NCI-H1436 treated with DMSO at 0.1 percent for 48 hours (cell line): ENCODE measurements around the gene MRPS34.
"Not testable (repeated sequence)": the region's sequence is repeated elsewhere in the genome, so short reads cannot be mapped to it uniquely, and the experiment has no call there.

ENCODE experiments used
- DNase-seq: peaks from one replicate; lab custom pipeline; 2025; lab: John Stamatoyannopoulos, UW

The MRPS34 gene

DNA sequence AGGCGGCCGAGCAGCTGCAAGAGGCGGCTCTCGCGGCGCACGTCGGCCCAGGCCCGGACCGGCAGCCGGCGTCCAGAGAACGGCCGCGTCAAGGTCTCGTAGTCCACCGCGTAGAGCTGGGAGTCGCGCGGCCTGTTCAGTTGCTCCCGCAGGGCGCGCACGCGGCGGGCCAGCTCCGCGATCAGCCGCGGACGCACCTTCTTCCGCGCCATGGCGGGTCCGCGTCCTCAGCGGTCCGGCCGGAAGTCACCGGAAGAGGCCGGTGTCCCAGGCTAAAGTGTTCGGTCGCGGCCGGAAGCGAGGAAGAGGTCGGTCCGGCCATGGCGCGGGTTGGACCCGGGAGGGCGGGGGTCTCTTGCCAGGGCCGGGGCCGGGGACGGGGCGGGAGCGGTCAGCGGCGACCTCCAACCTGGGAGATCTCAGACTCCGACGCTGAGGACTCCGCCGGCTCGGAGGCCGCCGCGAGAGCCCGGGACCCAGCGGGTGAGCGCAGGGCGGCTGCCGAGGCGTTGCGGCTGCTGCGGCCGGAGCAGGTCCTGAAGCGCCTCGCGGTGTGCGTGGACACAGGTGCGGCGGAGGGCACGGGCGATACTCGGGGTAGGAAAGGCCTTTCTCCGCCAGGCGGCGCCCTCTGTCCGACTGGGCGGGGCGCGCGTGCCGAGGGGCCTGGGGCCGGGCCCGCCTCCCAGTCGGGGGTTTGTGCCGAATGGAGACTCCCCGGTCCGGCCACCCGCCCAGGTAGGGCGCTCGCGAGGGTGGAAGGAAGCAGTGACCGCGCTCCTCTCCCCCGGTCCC lies at the start of gene MRPS34:
Gene MRPS34, minus strand, starts transcription at position 227 of the 795 bp plus-strand sequence. Its CDS starts 15 bp downstream, at position 212.
- no peak for DNase-seq

DNA sequence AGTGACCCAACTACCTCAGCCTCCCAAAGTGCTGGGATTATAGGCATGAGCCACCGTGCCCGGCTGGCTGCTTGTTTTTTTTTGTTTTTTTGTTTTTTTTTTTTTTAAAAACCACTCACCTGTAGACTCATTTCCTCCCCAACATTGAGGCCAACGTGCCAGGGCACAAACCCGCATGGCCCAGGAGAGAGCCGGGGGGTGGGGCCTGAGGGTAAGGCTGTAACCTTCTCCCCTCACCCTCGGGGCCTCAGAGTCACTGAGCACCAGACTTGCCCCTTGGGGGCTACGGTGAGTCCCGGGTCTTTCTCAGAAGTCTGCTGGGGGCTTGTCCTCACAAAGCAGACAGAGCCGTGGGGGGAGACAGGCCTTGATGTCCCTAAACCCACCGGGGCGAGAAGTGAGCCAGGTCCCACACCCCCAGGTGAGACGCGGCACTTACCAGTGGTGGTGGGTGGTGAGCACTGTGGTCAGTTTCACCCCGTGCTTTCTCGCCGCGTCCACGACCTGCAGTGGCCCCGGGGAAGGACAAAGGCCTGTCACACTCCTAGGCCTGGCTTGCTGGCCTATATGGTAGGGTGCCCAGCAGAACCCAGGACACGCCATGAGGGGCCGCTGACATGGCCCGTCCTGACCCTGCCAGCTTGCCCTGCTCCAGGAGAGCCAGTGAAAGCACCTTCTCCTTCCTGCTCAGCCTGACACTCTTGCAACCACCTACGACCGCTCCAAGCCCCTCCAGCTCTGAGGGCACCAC lies 49.1 kb upstream of the MRPS34 start:
- no peak for DNase-seq

DNA sequence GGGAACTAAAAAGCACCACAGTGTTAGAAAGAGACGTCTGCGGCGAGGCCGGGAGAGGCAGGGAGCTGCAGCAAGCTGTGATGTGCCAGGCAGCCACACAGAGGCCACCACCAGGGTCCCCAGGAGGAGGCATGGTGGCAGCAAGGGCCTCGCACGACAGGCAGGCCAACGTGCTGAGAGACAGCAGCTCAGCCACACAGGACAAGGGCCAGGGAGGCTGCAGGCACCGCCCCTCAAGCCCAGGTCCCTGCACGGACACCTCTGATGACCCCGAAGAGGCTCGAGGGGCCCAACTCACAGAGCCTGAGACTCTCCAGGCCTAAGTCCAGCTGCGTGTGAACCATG lies 48.0 kb upstream of the MRPS34 start:
- no peak for DNase-seq

DNA sequence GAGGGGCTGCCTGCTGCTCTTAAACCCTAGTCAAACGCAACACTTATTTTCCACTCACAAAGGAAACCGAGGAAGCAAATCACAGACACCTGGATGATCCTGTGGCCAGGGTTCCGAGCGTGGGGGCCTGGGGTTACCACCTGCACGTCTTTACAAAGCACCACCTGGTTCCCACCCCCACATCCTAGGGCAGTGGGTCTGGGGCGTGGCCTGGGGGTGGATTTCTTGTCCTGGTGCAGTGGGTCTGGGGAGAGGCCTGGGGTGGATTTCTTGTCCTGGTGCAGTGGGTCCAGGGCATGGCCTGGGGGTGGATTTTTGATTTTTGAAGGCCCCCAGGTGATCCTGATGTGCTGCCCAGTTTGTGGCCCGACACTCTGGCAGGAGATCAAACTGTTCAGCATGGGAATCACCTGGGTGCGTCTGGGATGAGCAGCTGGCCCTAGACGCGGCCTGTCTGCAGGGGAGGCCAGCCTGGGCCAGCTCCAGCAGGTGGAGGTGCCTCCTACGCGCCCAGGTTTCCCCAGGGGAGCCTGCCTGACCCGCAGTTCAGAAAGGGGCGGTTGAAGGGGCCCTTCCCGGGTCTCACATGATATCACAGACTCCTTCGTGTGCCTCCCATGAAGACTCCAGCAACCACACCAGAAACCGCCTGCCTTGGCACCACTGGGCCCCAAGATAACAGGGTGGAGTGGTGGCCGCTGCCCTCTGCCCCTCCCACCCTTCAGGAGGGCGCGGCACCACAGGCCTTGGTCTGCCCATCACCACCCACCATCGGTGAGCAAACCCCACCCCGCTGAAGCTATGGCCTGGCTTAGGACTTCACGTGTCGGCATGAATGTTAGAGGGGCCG lies 47.4 kb upstream of the MRPS34 start:
- no peak for DNase-seq

GRCh38 chr16:1819611-1820010 lies 46.7 kb upstream of the MRPS34 start:
- no peak for DNase-seq

DNA sequence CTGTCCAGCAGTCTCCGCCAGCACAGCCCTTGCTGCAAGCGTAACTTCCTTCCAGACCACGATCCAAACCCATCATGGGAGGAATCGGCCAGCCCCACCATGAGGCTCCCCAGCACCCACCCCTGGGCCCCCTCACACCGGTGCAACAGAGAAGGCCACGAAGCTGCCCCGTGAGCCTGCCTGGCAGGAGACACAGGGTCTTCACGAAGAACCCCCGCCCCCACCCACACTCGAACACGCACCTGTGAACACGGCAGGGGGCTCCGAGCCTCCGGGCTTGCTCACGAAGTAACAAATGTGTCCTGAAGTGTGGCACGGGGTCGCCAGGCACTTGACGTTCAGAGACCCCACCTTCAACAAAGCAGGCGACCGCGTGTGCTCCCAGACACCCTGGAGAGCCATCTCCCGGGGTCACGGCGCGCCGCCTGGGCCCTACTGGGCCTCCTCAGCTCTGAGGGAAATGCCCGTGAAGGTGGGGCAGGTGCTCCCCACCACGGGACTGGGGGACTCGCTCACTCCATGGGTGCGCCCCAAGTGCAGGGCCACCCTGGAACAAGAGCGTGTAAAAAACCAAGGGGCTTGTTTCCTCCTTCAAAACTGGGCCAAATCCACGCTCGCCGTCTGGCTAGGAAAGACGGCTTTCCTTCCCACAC lies 46.1 kb upstream of the MRPS34 start:
- DNase-seq, result no peak

- no peak for DNase-seq
Observed at GRCh38 chr16:1818204-1818872, 45.4 kb upstream of the MRPS34 start.

DNA sequence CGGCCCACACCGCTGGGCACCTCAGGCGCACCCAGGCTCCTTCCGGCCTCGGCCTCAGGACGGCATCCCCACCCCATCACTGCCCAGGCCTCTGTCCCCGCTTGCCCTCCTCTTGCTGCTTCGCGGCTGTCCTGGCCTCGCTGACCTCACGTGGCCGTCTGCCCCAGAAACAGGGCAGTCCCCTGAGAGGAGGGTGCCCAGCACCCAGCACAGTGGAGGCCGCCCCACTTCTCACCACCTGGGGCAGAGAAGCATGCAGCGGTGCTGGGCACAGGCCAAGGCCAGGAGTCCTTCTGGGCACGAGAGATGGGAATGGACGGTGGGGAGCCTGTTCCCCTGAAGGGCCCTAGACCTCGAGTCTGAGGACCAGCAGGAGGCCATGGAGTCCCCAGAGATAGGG lies 44.8 kb upstream of the MRPS34 start:
- no peak for DNase-seq

- no peak for DNase-seq
Observed at GRCh38 chr16:1817276-1817589, 44.3 kb upstream of the MRPS34 start.

- no peak for DNase-seq
Observed at GRCh38 chr16:1816396-1817275, 43.7 kb upstream of the MRPS34 start.

DNA sequence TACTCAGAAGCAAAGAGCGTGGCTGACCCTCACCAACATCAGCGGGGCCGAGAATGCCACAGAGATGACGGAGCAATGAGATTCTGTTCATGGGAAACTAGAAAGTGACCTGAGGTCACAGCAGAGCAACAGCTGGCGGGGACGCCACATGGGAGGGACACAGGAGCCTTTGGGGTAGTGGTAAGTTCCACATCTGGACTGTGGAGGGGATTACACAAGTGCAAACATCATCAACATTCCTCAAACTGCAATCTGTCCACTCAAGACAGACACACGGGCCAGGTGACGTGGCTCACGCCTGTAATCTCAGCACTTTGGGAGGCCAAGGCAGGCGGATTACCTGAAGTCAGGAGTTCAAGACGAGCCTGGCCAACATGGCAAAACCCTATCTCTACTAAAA lies 42.5 kb upstream of the MRPS34 start:
- no peak for DNase-seq

- DNase-seq, result no peak
Observed at GRCh38 chr16:1812732-1813163, 39.8 kb upstream of the MRPS34 start.

- no peak for DNase-seq
Observed at GRCh38 chr16:1810536-1810935, 37.6 kb upstream of the MRPS34 start.

DNA sequence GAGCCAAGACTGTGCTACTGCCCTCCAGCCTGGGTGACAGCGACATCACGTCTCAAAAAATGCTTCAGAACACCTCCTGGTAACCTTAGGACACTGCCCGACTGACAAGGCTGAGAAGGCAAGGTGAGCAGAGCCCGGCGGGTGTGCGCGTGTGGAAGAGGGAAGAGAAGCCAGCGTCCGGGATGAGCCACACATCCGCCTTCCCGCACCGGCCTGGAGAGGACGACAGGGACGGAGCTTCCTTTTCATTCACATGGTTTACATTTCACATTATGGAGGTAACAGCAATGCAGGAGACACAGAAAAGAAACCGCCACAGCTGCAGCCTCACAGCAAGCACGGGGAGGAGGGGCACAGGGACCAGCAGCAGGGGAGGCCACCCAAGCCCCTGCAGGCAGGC lies 37.2 kb upstream of the MRPS34 start:
- no peak for DNase-seq

GRCh38 chr16:1809281-1809801 lies 36.4 kb upstream of the MRPS34 start:
- no peak for DNase-seq

- DNase-seq, result no peak
Observed at GRCh38 chr16:1808691-1809090, 35.8 kb upstream of the MRPS34 start.

- no peak for DNase-seq
Observed at GRCh38 chr16:1807626-1808025, 34.7 kb upstream of the MRPS34 start.

DNA sequence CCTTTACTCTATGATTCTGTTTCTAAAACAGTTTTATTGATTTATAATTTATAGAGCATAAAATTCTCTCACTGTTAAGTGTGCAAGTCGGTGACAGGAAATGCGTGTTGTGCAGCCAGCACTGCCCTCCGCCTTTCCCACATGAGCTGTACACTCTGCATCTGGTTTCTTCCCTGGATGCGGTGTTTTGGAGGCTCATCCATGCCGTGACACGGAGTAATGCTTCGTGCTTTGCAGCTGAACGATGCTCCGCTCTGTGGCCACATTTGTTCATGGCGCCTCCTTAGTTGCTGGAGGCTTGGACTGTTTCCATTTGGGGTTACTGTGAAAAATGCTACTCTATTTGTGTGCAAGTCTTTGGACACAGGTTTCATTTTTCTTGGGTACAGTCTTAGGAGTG lies 27.8 kb upstream of the MRPS34 start:
- no peak for DNase-seq

DNA sequence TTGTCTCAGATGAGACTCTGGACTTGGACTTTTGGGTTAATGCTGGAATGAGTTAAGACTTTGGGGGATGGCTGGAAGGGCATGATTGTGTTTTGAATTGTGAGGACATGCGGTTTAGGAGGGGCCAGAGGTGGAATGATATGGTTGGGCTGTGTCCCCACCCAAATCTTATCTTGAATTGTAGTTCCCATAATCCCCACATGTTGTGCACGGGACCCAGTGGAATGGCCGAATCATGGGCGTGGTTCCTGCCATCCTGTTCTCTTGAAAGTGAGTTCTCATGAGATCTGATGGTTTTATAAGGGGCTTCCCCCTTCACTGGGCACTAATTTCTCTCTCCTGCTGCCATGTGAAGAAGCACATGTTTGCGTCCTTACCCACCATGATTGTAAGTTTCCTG lies 26.3 kb upstream of the MRPS34 start:
- not testable (repeated sequence) for DNase-seq

- DNase-seq, result no peak
Observed at GRCh38 chr16:1794908-1795666, 22.2 kb upstream of the MRPS34 start.
